Astrocyte of the cerebellum (primary cell): ENCODE results near the gene KRT39.

Experiments used
- DNase-seq: peaks from one replicate; pipeline ENCODE4 v3.0.0-alpha.2; 2011; ENCODE audit warnings: low read depth
- H3K4me3 ChIP-seq: 2 replicates; pipeline ENCODE4 v1.5.1; 2011; ENCODE audit warnings: mild to moderate bottlenecking, low read depth, low read length, moderate library complexity
- in situ Hi-C: cut with HindIII; loops from 2 replicates; pipeline ENCODE4 v1.10.0; 2017; ENCODE audit warnings: low sequenced_read_pairs
- TF ChIP-seq, protein P1 (sequence below): IDR thresholded peaks from 2 replicates; pipeline ENCODE4 v1.5.1; 2012; ENCODE audit warnings: low read length, low read depth, moderate library complexity, mild to moderate bottlenecking; ENCODE audit errors: missing control alignments

Gene KRT39

GRCh38 chr17:40966848-40967247 lies at the start of gene KRT39:
TSS of gene KRT39 (minus strand) at chr17:40966948. CDS start at chr17:40966856, 92 bp downstream.
- no peak within 1 kb of the TSS for H3K4me3 ChIP-seq
- no peak for DNase-seq
- TF ChIP-seq, protein P1, sequence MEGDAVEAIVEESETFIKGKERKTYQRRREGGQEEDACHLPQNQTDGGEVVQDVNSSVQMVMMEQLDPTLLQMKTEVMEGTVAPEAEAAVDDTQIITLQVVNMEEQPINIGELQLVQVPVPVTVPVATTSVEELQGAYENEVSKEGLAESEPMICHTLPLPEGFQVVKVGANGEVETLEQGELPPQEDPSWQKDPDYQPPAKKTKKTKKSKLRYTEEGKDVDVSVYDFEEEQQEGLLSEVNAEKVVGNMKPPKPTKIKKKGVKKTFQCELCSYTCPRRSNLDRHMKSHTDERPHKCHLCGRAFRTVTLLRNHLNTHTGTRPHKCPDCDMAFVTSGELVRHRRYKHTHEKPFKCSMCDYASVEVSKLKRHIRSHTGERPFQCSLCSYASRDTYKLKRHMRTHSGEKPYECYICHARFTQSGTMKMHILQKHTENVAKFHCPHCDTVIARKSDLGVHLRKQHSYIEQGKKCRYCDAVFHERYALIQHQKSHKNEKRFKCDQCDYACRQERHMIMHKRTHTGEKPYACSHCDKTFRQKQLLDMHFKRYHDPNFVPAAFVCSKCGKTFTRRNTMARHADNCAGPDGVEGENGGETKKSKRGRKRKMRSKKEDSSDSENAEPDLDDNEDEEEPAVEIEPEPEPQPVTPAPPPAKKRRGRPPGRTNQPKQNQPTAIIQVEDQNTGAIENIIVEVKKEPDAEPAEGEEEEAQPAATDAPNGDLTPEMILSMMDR, result no peak
- in situ Hi-C loops, result no loop called here

GRCh38 chr17:41015454-41015853 lies 48.7 kb upstream of the KRT39 start:
- DNase-seq, result no peak
- H3K4me3 ChIP-seq, result no peak overlapping the region
- in situ Hi-C loops, result no loop called here
- TF ChIP-seq, protein P1, result no peak

- in situ Hi-C loops, result no loop called here
- TF ChIP-seq, protein P1, result no peak
- no peak for DNase-seq
- H3K4me3 ChIP-seq, result no peak overlapping the region
Measured at GRCh38 chr17:41013606-41014005, 46.9 kb upstream of the KRT39 start.

- TF ChIP-seq, protein P1, result no peak
- in situ Hi-C loops, result no loop called here
- H3K4me3 ChIP-seq, result no peak overlapping the region
- no peak for DNase-seq
Measured at GRCh38 chr17:41013181-41013580, 46.4 kb upstream of the KRT39 start.

- TF ChIP-seq, protein P1, result no peak
- in situ Hi-C loops, result no loop called here
- DNase-seq, result no peak
- H3K4me3 ChIP-seq, result no peak overlapping the region
Measured at GRCh38 chr17:41012326-41013120, 45.8 kb upstream of the KRT39 start.

DNA sequence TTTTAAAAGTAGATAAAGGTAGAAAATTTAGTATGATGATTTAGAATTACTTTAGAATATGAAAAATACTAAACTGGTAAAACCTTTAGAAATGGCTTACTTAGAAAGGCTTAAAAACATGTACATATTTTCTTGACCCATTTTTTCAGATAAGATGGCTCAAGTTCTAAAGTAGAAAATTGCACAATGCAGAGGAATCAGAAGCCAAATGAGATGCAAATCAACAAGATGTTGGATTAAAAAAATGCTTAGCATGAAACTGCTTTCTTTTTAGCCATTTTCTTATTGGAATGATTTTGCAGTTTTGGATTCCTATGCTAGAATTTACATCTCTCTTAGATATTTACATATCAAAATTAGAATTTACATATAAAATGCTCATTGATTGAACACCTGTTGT lies 43.7 kb upstream of the KRT39 start:
- no peak overlapping the region for H3K4me3 ChIP-seq
- in situ Hi-C loops, result no loop called here
- no peak for DNase-seq
- TF ChIP-seq, protein P1, result no peak
